ENCODE measurements around the gene KIF25.

DNA sequence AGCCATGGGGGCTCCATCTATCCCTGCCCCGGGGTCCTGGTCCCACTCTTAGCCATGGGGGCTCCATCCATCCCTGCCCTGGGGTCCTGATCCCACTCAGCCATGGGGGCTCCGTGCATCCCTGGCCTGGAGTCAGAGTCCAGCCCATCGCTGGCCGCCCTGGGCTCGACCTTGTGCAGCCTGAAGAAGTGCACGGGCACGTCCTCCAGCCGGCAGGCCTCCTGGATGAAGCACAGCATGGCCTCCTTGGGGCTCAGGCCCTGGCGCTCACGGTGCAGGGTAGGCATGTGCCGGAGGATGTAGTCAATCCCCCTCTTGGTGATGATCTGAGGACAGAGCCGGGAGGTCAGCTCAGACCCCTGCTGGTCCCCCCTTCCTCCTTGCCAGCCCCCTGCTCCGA lies 66.0 kb downstream of the KIF25 start:
- TF ChIP-seq, protein P1, sequence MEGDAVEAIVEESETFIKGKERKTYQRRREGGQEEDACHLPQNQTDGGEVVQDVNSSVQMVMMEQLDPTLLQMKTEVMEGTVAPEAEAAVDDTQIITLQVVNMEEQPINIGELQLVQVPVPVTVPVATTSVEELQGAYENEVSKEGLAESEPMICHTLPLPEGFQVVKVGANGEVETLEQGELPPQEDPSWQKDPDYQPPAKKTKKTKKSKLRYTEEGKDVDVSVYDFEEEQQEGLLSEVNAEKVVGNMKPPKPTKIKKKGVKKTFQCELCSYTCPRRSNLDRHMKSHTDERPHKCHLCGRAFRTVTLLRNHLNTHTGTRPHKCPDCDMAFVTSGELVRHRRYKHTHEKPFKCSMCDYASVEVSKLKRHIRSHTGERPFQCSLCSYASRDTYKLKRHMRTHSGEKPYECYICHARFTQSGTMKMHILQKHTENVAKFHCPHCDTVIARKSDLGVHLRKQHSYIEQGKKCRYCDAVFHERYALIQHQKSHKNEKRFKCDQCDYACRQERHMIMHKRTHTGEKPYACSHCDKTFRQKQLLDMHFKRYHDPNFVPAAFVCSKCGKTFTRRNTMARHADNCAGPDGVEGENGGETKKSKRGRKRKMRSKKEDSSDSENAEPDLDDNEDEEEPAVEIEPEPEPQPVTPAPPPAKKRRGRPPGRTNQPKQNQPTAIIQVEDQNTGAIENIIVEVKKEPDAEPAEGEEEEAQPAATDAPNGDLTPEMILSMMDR (IDR thresholded peaks at IDR 0.05; ENCODE audit: low read depth, low read length, missing input control), result no peak
- TF ChIP-seq, protein P2, sequence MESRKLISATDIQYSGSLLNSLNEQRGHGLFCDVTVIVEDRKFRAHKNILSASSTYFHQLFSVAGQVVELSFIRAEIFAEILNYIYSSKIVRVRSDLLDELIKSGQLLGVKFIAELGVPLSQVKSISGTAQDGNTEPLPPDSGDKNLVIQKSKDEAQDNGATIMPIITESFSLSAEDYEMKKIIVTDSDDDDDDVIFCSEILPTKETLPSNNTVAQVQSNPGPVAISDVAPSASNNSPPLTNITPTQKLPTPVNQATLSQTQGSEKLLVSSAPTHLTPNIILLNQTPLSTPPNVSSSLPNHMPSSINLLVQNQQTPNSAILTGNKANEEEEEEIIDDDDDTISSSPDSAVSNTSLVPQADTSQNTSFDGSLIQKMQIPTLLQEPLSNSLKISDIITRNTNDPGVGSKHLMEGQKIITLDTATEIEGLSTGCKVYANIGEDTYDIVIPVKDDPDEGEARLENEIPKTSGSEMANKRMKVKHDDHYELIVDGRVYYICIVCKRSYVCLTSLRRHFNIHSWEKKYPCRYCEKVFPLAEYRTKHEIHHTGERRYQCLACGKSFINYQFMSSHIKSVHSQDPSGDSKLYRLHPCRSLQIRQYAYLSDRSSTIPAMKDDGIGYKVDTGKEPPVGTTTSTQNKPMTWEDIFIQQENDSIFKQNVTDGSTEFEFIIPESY (IDR thresholded peaks at IDR 0.05), result no peak
- TF ChIP-seq, protein P3, sequence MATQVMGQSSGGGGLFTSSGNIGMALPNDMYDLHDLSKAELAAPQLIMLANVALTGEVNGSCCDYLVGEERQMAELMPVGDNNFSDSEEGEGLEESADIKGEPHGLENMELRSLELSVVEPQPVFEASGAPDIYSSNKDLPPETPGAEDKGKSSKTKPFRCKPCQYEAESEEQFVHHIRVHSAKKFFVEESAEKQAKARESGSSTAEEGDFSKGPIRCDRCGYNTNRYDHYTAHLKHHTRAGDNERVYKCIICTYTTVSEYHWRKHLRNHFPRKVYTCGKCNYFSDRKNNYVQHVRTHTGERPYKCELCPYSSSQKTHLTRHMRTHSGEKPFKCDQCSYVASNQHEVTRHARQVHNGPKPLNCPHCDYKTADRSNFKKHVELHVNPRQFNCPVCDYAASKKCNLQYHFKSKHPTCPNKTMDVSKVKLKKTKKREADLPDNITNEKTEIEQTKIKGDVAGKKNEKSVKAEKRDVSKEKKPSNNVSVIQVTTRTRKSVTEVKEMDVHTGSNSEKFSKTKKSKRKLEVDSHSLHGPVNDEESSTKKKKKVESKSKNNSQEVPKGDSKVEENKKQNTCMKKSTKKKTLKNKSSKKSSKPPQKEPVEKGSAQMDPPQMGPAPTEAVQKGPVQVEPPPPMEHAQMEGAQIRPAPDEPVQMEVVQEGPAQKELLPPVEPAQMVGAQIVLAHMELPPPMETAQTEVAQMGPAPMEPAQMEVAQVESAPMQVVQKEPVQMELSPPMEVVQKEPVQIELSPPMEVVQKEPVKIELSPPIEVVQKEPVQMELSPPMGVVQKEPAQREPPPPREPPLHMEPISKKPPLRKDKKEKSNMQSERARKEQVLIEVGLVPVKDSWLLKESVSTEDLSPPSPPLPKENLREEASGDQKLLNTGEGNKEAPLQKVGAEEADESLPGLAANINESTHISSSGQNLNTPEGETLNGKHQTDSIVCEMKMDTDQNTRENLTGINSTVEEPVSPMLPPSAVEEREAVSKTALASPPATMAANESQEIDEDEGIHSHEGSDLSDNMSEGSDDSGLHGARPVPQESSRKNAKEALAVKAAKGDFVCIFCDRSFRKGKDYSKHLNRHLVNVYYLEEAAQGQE (IDR thresholded peaks at IDR 0.05), result no peak
- no peak for TF ChIP-seq GABPA (IDR thresholded peaks at IDR 0.05 in 1 of 2, conservative IDR thresholded peaks at IDR 0.05 in 1 of 2)
- no peak for TF ChIP-seq JUND (IDR thresholded peaks at IDR 0.05)
- no peak for TF ChIP-seq RAD21 (IDR thresholded peaks at IDR 0.05)
- no peak for TF ChIP-seq SP1 (IDR thresholded peaks at IDR 0.05)
